MM.1S (cell line): ENCODE data around the gene PTPRN2.
"Not testable (repeated sequence)": the region's sequence is repeated elsewhere in the genome, so short reads cannot be mapped to it uniquely, and the experiment has no call there.

Experiments used
- DNase-seq: peaks from one replicate; pipeline ENCODE4 v3.0.0-alpha.2; 2015
- H2AFZ ChIP-seq: fragments of 300-600 bp; sonication (generic); 2 replicates; pipeline ENCODE4 v1.6.0; 2016; ENCODE audit warnings: antibody characterized with exemption, low read length
- H3F3A ChIP-seq: fragments of 300-600 bp; sonication (generic); 2 replicates; pipeline ENCODE4 v1.6.1; 2016; ENCODE audit warnings: mild to moderate bottlenecking, antibody characterized with exemption, low read length, moderate library complexity, mixed read lengths; ENCODE audit not compliant: insufficient read depth
- H3K27ac ChIP-seq: fragments of 300-600 bp; sonication (generic); 2 replicates; pipeline ENCODE4 v1.5.1; 2016; ENCODE audit warnings: mild to moderate bottlenecking, low read length
- H3K27me3 ChIP-seq: fragments of 300-600 bp; sonication (generic); replicated peaks from 2 replicates; pipeline ENCODE4 v1.6.0; 2016; ENCODE audit warnings: low read length; ENCODE audit not compliant: insufficient read depth
- H3K36me3 ChIP-seq: fragments of 300-600 bp; sonication (generic); replicated peaks from 2 replicates; pipeline ENCODE4 v1.6.1; 2016; ENCODE audit warnings: mild to moderate bottlenecking, low read length, mixed read lengths; ENCODE audit not compliant: insufficient read depth
- H3K4me1 ChIP-seq: fragments of 300-600 bp; sonication (generic); 2 replicates; pipeline ENCODE4 v1.6.1; 2016; ENCODE audit warnings: low read length, mixed read lengths
- H3K4me2 ChIP-seq: fragments of 300-600 bp; sonication (generic); 2 replicates; pipeline ENCODE4 v1.6.0; 2016; ENCODE audit warnings: low read depth, low read length
- H3K4me3 ChIP-seq: fragments of 300-600 bp; sonication (generic); 2 replicates; pipeline ENCODE4 v1.5.1; 2016; ENCODE audit warnings: low read length, mixed read lengths
- H3K79me2 ChIP-seq: fragments of 300-600 bp; sonication (generic); 2 replicates; pipeline ENCODE4 v1.6.1; 2016; ENCODE audit warnings: mixed run types, low read length, mixed read lengths
- H3K9ac ChIP-seq: fragments of 300-600 bp; sonication (generic); 2 replicates; pipeline ENCODE4 v1.6.1; 2016; ENCODE audit warnings: low read length, mixed read lengths
- H3K9me2 ChIP-seq: fragments of 300-600 bp; sonication (generic); replicated peaks from 2 replicates; pipeline ENCODE4 v1.6.1; 2016; ENCODE audit warnings: mild to moderate bottlenecking, low read length, mixed read lengths; ENCODE audit not compliant: insufficient read depth
- H3K9me3 ChIP-seq: fragments of 300-600 bp; sonication (generic); replicated peaks from 2 replicates; pipeline ENCODE4 v1.6.1; 2016; ENCODE audit warnings: mild to moderate bottlenecking, low read length, mixed read lengths; ENCODE audit not compliant: insufficient read depth
- H4K20me1 ChIP-seq: fragments of 300-600 bp; sonication (generic); 2 replicates; pipeline ENCODE4 v1.6.1; 2016; ENCODE audit warnings: mild to moderate bottlenecking, low read length, moderate library complexity, mixed read lengths; ENCODE audit not compliant: insufficient read depth
- CTCF ChIP-seq: fragments of 300-600 bp; sonication (generic); IDR thresholded peaks from 2 replicates; pipeline ENCODE4 v1.5.1; 2016; ENCODE audit warnings: antibody characterized with exemption, low read length, mixed read lengths
- EZH2 ChIP-seq: fragments of 300-600 bp; sonication (generic); optimal IDR thresholded peaks from 2 replicates; pipeline ENCODE3; 2017; ENCODE audit warnings: low read depth, mild to moderate bottlenecking, antibody characterized with exemption, low read length, mixed read lengths
- EZH2phosphoT487 ChIP-seq: fragments of 300-600 bp; sonication (generic); IDR thresholded peaks from 2 replicates; pipeline ENCODE4 v1.6.1; 2018; ENCODE audit warnings: antibody characterized with exemption, low read length

Gene PTPRN2

GRCh38 chr7:158274996-158275395 is 312.6 kb downstream of the PTPRN2 start:
- Histone ChIP-seq H4K20me1 (no peaks in the 10 kb centered on the region), H3K4me2 (no peak overlapping the region), H2AFZ (no peak overlapping the region), H3K79me2 (no peaks in the 10 kb centered on the region), H3K36me3 (no peaks in the 10 kb centered on the region), H3K4me1 (no peaks in the 10 kb centered on the region), H3K9ac (no peak overlapping the region), H3K27ac (no peak overlapping the region), H3K9me2 (no peaks in the 10 kb centered on the region), H3K27me3 (peaks cover 82% of the 10 kb centered on the region), H3K9me3 (no peaks in the 10 kb centered on the region), H3K4me3 (no peak overlapping the region), H3F3A (no peaks in the 10 kb centered on the region)
- TF ChIP-seq EZH2 (no peak), CTCF (no peak), EZH2phosphoT487 (no peak)
- DNase-seq, result no peak

- no peak overlapping the region for H3K9ac ChIP-seq
- H3K9me3 ChIP-seq, result no peaks in the 10 kb centered on the region
- H3K27me3 ChIP-seq, result peaks cover 76% of the 10 kb centered on the region
These were observed 313.2 kb downstream of the PTPRN2 start for GRCh38 chr7:158274404-158274811.

GRCh38 chr7:158273756-158274342 is 313.8 kb downstream of the PTPRN2 start:
- not testable (repeated sequence) for DNase-seq, H3K27ac ChIP-seq, H3K79me2 ChIP-seq, H4K20me1 ChIP-seq, H3K9me2 ChIP-seq, H3K4me3 ChIP-seq, H3K4me1 ChIP-seq, H3F3A ChIP-seq, H3K4me2 ChIP-seq, H2AFZ ChIP-seq, H3K9ac ChIP-seq, H3K36me3 ChIP-seq, H3K9me3 ChIP-seq
- H3K27me3 ChIP-seq, result peaks cover 70% of the 10 kb centered on the region

More at GRCh38 chr7:158274404-158274811, 313.2 kb downstream of the PTPRN2 start:
- Histone ChIP-seq H3K79me2 (no peaks in the 10 kb centered on the region), H3K36me3 (no peaks in the 10 kb centered on the region), H3K9me2 (no peaks in the 10 kb centered on the region), H3F3A (no peaks in the 10 kb centered on the region), H2AFZ (no peak overlapping the region), H4K20me1 (no peaks in the 10 kb centered on the region), H3K4me2 (no peak overlapping the region), H3K27ac (no peak overlapping the region), H3K4me1 (no peaks in the 10 kb centered on the region), H3K4me3 (no peak overlapping the region)
- DNase-seq, result no peak
- TF ChIP-seq EZH2phosphoT487 (no peak), EZH2 (no peak), CTCF (no peak)

- Histone ChIP-seq H3K9me3 (no peaks in the 10 kb centered on the region), H3K9me2 (no peaks in the 10 kb centered on the region), H3K79me2 (no peaks in the 10 kb centered on the region), H3K9ac (no peak overlapping the region), H3K36me3 (no peaks in the 10 kb centered on the region), H2AFZ (no peak overlapping the region), H3K4me2 (no peak overlapping the region), H3K27ac (no peak overlapping the region), H3F3A (no peaks in the 10 kb centered on the region), H3K4me1 (no peaks in the 10 kb centered on the region), H4K20me1 (no peaks in the 10 kb centered on the region), H3K27me3 (peaks cover 64% of the 10 kb centered on the region), H3K4me3 (no peak overlapping the region)
- TF ChIP-seq EZH2 (no peak), CTCF (no peak), EZH2phosphoT487 (no peak)
- DNase-seq, result no peak
These were observed 314.4 kb downstream of the PTPRN2 start for GRCh38 chr7:158273138-158273651.
